Stomach (tissue), 4 donors: Measurements from ENCODE around the gene ZCCHC14.

Experiments used
- EP300 ChIP-seq: sonication (generic); formaldehyde crosslinking; IDR thresholded peaks from one replicate; pipeline ENCODE4 v1.6.1; 2017; ENCODE audit warnings: antibody characterized with exemption
- TF ChIP-seq, protein P1 (sequence below), 7 experiments: fragments of 450-650 bp in 4 of 7; fragments of 200-600 bp in 3 of 7; sonication (generic) in 3 of 7; IDR thresholded peaks; one replicate each; pipeline ENCODE4 v1.5.1; 2016 to 2019; ENCODE audit warnings: antibody characterized with exemption in 7 of 7, control low read depth in 2 of 7, mild to moderate bottlenecking in 1 of 7

DNA sequence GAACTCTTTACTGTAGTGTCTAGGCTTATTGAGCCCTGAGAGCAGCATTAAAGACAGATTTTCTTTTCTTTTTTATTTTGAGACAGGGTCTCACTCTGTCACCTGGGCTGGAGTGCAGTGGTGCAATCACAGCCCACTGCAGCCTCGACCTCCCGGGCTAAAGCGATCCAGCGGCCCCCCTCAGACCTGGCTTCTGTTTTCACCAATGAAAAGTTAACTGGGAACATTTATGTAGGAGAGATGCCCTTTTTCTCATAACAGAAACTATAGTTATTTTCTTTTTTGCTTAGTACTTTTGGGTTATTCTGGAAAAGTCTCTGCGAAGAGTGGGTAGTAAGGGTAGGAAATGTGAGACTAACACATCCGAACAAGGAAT, 99.2 kb downstream of the ZCCHC14 start:
- no peak for TF ChIP-seq EP300
- TF ChIP-seq, protein P1, sequence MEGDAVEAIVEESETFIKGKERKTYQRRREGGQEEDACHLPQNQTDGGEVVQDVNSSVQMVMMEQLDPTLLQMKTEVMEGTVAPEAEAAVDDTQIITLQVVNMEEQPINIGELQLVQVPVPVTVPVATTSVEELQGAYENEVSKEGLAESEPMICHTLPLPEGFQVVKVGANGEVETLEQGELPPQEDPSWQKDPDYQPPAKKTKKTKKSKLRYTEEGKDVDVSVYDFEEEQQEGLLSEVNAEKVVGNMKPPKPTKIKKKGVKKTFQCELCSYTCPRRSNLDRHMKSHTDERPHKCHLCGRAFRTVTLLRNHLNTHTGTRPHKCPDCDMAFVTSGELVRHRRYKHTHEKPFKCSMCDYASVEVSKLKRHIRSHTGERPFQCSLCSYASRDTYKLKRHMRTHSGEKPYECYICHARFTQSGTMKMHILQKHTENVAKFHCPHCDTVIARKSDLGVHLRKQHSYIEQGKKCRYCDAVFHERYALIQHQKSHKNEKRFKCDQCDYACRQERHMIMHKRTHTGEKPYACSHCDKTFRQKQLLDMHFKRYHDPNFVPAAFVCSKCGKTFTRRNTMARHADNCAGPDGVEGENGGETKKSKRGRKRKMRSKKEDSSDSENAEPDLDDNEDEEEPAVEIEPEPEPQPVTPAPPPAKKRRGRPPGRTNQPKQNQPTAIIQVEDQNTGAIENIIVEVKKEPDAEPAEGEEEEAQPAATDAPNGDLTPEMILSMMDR (IDR thresholded peaks at IDR 0.05): no peak
